Endothelial cell of umbilical vein (primary cell): ENCODE results near the gene TRIML2.

Experiments
- CTCF ChIP-seq, 2 donors: IDR thresholded peaks; 1 replicate in 1 of 2; 2 replicates in 1 of 2; pipeline ENCODE4 v1.5.1; 2011; ENCODE audit warnings: low read length in 2 of 2, mild to moderate bottlenecking in 2 of 2, moderate library complexity in 2 of 2, control low read depth in 1 of 2, inconsistent platforms in 1 of 2, low read depth in 1 of 2; ENCODE audit not compliant: insufficient read depth in 1 of 2; ENCODE audit errors: extremely low read depth in 1 of 2
- EZH2 ChIP-seq: IDR thresholded peaks from 2 replicates; pipeline ENCODE4 v1.6.1; 2012; ENCODE audit warnings: borderline replicate concordance, low read depth, mild to moderate bottlenecking, moderate library complexity, low read length, inconsistent platforms; ENCODE audit not compliant: severe bottlenecking
- FOS ChIP-seq: IDR thresholded peaks from 2 replicates; pipeline ENCODE4 v1.6.1; 2011; ENCODE audit warnings: mild to moderate bottlenecking, low read length, moderate library complexity, borderline replicate concordance; ENCODE audit not compliant: insufficient read depth
- MYC ChIP-seq: IDR thresholded peaks from one replicate; pipeline ENCODE4 v1.6.1; 2011; ENCODE audit warnings: mild to moderate bottlenecking, low read depth, low read length
- POLR2A ChIP-seq: IDR thresholded peaks from 2 replicates; pipeline ENCODE4 v1.6.1; 2012; ENCODE audit warnings: low read depth, mild to moderate bottlenecking, control low read depth, low read length
- POLR2AphosphoS5 ChIP-seq: IDR thresholded peaks from 2 replicates; pipeline ENCODE4 v1.6.1; 2012; ENCODE audit warnings: low read depth, mild to moderate bottlenecking, control low read depth, low read length, moderate library complexity; ENCODE audit not compliant: insufficient read depth

GRCh38 chr4:188043154-188043553 is 66.2 kb downstream of the TRIML2 start:
- TF ChIP-seq CTCF (IDR thresholded peaks at IDR 0.05; ENCODE audit: extremely low read depth in 1 of 2, insufficient read depth in 1 of 2, low read depth in 1 of 2, low read length in 2 of 2) (no peak), POLR2AphosphoS5 (no peak), EZH2 (no peak), POLR2A (no peak), FOS (no peak), MYC (no peak)
